OCI-LY1 (cell line): ENCODE measurements around the gene HPCAL1.

Experiments
- H2AFZ ChIP-seq: fragments of 200-600 bp; sonication (generic), shearing (Covaris generic); 2 replicates; pipeline ENCODE4 v1.6.0; 2014; ENCODE audit warnings: antibody characterized with exemption, mild to moderate bottlenecking, low read length
- H3F3A ChIP-seq: fragments of 200-600 bp; sonication (generic), shearing (Covaris generic); 2 replicates; pipeline ENCODE4 v1.6.0; 2014; ENCODE audit warnings: mild to moderate bottlenecking, antibody characterized with exemption, low read length, moderate library complexity; ENCODE audit not compliant: insufficient read depth
- H3K27ac ChIP-seq: fragments of 200-600 bp; sonication (generic); 2 replicates; pipeline ENCODE4 v1.5.1; 2014; ENCODE audit warnings: low read length, mixed run types, mild to moderate bottlenecking, low read depth; ENCODE audit not compliant: poor library complexity, severe bottlenecking
- H3K27me3 ChIP-seq: fragments of 200-600 bp; sonication (generic); 2 replicates; pipeline ENCODE4 v1.6.0; 2014; ENCODE audit warnings: antibody characterized with exemption, mild to moderate bottlenecking, low read length, moderate library complexity; ENCODE audit not compliant: insufficient read depth
- H3K36me3 ChIP-seq: fragments of 200-600 bp; sonication (generic); 2 replicates; pipeline ENCODE4 v1.6.1; 2014; ENCODE audit warnings: mild to moderate bottlenecking, antibody characterized with exemption, low read length, moderate library complexity, mixed read lengths; ENCODE audit not compliant: insufficient read depth
- H3K4me1 ChIP-seq: fragments of 200-600 bp; sonication (generic); 2 replicates; pipeline ENCODE4 v1.5.1; 2014; ENCODE audit warnings: mild to moderate bottlenecking, low read length, moderate library complexity; ENCODE audit not compliant: insufficient read depth, severe bottlenecking
- H3K4me2 ChIP-seq: fragments of 200-600 bp; sonication (generic), shearing (Covaris generic); 2 replicates; pipeline ENCODE4 v1.6.1; 2014; ENCODE audit warnings: low read length
- H3K4me3 ChIP-seq: fragments of 200-600 bp; sonication (generic); 2 replicates; pipeline ENCODE4 v1.5.1; 2014; ENCODE audit warnings: low read length, low read depth, mild to moderate bottlenecking, mixed read lengths; ENCODE audit not compliant: poor library complexity, severe bottlenecking
- H3K79me2 ChIP-seq: fragments of 200-600 bp; shearing (Covaris generic); 2 replicates; pipeline ENCODE4 v1.6.1; 2016; ENCODE audit warnings: mixed run types, low read length, mixed read lengths; ENCODE audit not compliant: insufficient read depth
- H3K9ac ChIP-seq: fragments of 200-600 bp; sonication (generic), shearing (Covaris generic); 2 replicates; pipeline ENCODE4 v1.6.1; 2014; ENCODE audit warnings: mild to moderate bottlenecking, low read length, mixed read lengths
- H3K9me2 ChIP-seq: fragments of 200-600 bp; sonication (generic), shearing (Covaris generic); 2 replicates; pipeline ENCODE4 v1.6.1; 2014; ENCODE audit warnings: low read depth, mild to moderate bottlenecking, low read length, mixed read lengths
- H3K9me3 ChIP-seq: fragments of 200-600 bp; shearing (Covaris generic); 2 replicates; pipeline ENCODE4 v1.6.1; 2014; ENCODE audit warnings: low read length, mixed read lengths
- H4K20me1 ChIP-seq: fragments of 200-600 bp; sonication (generic), shearing (Covaris generic); 2 replicates; pipeline ENCODE4 v1.6.0; 2016; ENCODE audit warnings: mild to moderate bottlenecking, low read length; ENCODE audit not compliant: insufficient read depth
- CTCF ChIP-seq: fragments of 200-600 bp; sonication (generic), shearing (Covaris generic); IDR thresholded peaks from 2 replicates; pipeline ENCODE4 v1.5.1; 2017; ENCODE audit warnings: mild to moderate bottlenecking, antibody characterized with exemption, low read length, moderate library complexity, mixed read lengths
- EZH2 ChIP-seq: fragments of 200-600 bp; sonication (generic), shearing (Covaris generic); IDR thresholded peaks from 2 replicates; pipeline ENCODE4 v1.8.0; 2017; ENCODE audit warnings: borderline replicate concordance, mixed run types, mild to moderate bottlenecking, antibody characterized with exemption, low read length, moderate library complexity, mixed read lengths

HPCAL1 gene

GRCh38 chr2:10415640-10416039, 112.9 kb downstream of the HPCAL1 start:
- H3K4me2 ChIP-seq: no peak overlapping the region
- H3K27ac ChIP-seq: no peak overlapping the region
- no peak for TF ChIP-seq CTCF
- no peak for TF ChIP-seq EZH2
- H3F3A ChIP-seq: no peaks in the 10 kb centered on the region
- H3K9ac ChIP-seq: no peak overlapping the region
- no peaks in the 10 kb centered on the region for H3K9me2 ChIP-seq
- no peak overlapping the region for H3K4me3 ChIP-seq
- no peaks in the 10 kb centered on the region for H3K79me2 ChIP-seq
- no peaks in the 10 kb centered on the region for H3K9me3 ChIP-seq
- H4K20me1 ChIP-seq: no peaks in the 10 kb centered on the region
- H3K4me1 ChIP-seq: peaks cover 57% of the 10 kb centered on the region
- H3K36me3 ChIP-seq: no peaks in the 10 kb centered on the region
- H3K27me3 ChIP-seq: peaks cover 3% of the 10 kb centered on the region; the same call in 1 of the 2 replicates
- no peak overlapping the region for H2AFZ ChIP-seq

GRCh38 chr2:10417551-10418335, 115.0 kb downstream of the HPCAL1 start:
- Histone ChIP-seq H3K27me3 (peaks cover 4% of the 10 kb centered on the region; the same call in 1 of the 2 replicates), H3K36me3 (no peaks in the 10 kb centered on the region), H3K9me2 (no peaks in the 10 kb centered on the region), H3K4me1 (peaks cover 40% of the 10 kb centered on the region), H3K4me3 (no peak overlapping the region), H2AFZ (no peak overlapping the region), H3K9me3 (no peaks in the 10 kb centered on the region), H4K20me1 (no peaks in the 10 kb centered on the region), H3K9ac (no peak overlapping the region), H3F3A (no peaks in the 10 kb centered on the region), H3K4me2 (no peak overlapping the region), H3K79me2 (no peaks in the 10 kb centered on the region), H3K27ac (no peak overlapping the region)
- TF ChIP-seq CTCF: no peak
- no peak for TF ChIP-seq EZH2

- Histone ChIP-seq H3K9ac (no peak overlapping the region), H3K27me3 (peaks cover 13% of the 10 kb centered on the region; the same call in 1 of the 2 replicates), H3K4me3 (no peak overlapping the region), H3K36me3 (no peaks in the 10 kb centered on the region), H4K20me1 (no peaks in the 10 kb centered on the region), H3K27ac (no peak overlapping the region), H3K79me2 (no peaks in the 10 kb centered on the region), H3K9me2 (no peaks in the 10 kb centered on the region), H3K4me1 (peaks cover 23% of the 10 kb centered on the region), H3K9me3 (no peaks in the 10 kb centered on the region), H3F3A (no peaks in the 10 kb centered on the region), H2AFZ (no peak overlapping the region), H3K4me2 (no peak overlapping the region)
- TF ChIP-seq EZH2 (no peak), CTCF (no peak)
Measured at GRCh38 chr2:10419553-10420257, 117.0 kb downstream of the HPCAL1 start.
